ENCODE data around the gene VEPH1.

GRCh38 chr3:157526036-157526435 is 22.8 kb upstream of the VEPH1 start:
- TF ChIP-seq, protein P1, sequence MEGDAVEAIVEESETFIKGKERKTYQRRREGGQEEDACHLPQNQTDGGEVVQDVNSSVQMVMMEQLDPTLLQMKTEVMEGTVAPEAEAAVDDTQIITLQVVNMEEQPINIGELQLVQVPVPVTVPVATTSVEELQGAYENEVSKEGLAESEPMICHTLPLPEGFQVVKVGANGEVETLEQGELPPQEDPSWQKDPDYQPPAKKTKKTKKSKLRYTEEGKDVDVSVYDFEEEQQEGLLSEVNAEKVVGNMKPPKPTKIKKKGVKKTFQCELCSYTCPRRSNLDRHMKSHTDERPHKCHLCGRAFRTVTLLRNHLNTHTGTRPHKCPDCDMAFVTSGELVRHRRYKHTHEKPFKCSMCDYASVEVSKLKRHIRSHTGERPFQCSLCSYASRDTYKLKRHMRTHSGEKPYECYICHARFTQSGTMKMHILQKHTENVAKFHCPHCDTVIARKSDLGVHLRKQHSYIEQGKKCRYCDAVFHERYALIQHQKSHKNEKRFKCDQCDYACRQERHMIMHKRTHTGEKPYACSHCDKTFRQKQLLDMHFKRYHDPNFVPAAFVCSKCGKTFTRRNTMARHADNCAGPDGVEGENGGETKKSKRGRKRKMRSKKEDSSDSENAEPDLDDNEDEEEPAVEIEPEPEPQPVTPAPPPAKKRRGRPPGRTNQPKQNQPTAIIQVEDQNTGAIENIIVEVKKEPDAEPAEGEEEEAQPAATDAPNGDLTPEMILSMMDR (IDR thresholded peaks at IDR 0.05; ENCODE audit: insufficient read depth, low read length) = no peak
- TF ChIP-seq POLR2AphosphoS5 (IDR thresholded peaks at IDR 0.05; ENCODE audit: low read depth) = no peak
